Ovary (tissue), 9 donors: ENCODE data around the gene TMPRSS12. TPM values are rescaled to one million over a fixed set of nuclear protein-coding genes. Genes with fewer than 3 reads are reported as not detected.

Experiments
- DNase-seq, 5 donors: peaks; one replicate each; pipeline ENCODE4 v3.0.0-alpha.2; 2019 to 2020
- H3K27ac ChIP-seq, 2 donors: fragments of 200-600 bp; one replicate each; pipeline versions ENCODE4 v1.5.1 to v1.8.0; 2019 to 2022
- H3K27me3 ChIP-seq: fragments of 200-600 bp; one replicate; pipeline ENCODE4 v1.8.0; 2022
- H3K36me3 ChIP-seq: fragments of 200-600 bp; sonication (generic); one replicate; pipeline ENCODE4 v1.5.1; 2019
- H3K4me1 ChIP-seq: one replicate; pipeline ENCODE4 v1.8.1; 2013; ENCODE audit warnings: mild to moderate bottlenecking, moderate library complexity; ENCODE audit not compliant: insufficient read depth
- H3K4me3 ChIP-seq: fragments of 200-600 bp; sonication (generic); one replicate; pipeline ENCODE4 v1.5.1; 2017
- H3K9me3 ChIP-seq, 2 donors: fragments of 200-600 bp in 1 of 2; sonication (generic) in 1 of 2; one replicate each; pipeline versions ENCODE4 v1.5.1 to v1.8.1; 2013 to 2019; ENCODE audit warnings: mild to moderate bottlenecking in 1 of 2, moderate library complexity in 1 of 2
- EP300 ChIP-seq: sonication (generic); formaldehyde crosslinking; IDR thresholded peaks from one replicate; pipeline ENCODE4 v1.6.1; 2017; ENCODE audit warnings: antibody characterized with exemption
- POLR2A ChIP-seq: fragments of 450-650 bp; IDR thresholded peaks from one replicate; pipeline ENCODE4 v1.6.1; 2017; ENCODE audit warnings: antibody characterized with exemption, mild to moderate bottlenecking, moderate library complexity
- WGBS, 3 donors: extraction: QIAGEN DNeasy Blood & Tissue Kit in 1 of 3; methylation state at CpG; one replicate each; pipeline versions ENCODE4 v1.1.5 to v1.1.7; 2013 to 2017; 5-methylcytosine and 5-hydroxymethylcytosine counted together
- intact Hi-C, 4 donors: fragments of 100-400 bp; cut with DNase I; formaldehyde crosslinking; loops; one replicate each; pipeline versions ENCODE4 v1.11.0 to v1.15.1; 2022 to 2023
- polyA plus RNA-seq, 2 donors: library from polyadenylated mRNA; stranded (reverse); fragments of 200-250 nt in 1 of 2; fragments of 350-450 nt in 1 of 2; fragmentation: Illumina TruSeq in 1 of 2; extraction: RNeasy Lipid Tissue Mini Kit (QIAGEN cat#74804) in 1 of 2; gene quantifications; one replicate each; pipeline ENCODE4 v1.2.3, GENCODE V29; 2013 to 2014
- total RNA-seq, 7 donors: library from RNA; depleted of rRNA in 2 of 7; stranded (reverse); fragments of >200 nt in 2 of 7; fragmentation: NEBNext Ultra II Directional in 3 of 7; extraction: Animal tissue kit (Norgen Biotek cat#: 25700) in 3 of 7; gene quantifications; one replicate each; pipeline versions ENCODE4 v1.1.0 to v1.2.4, GENCODE V29; 2016 to 2023
- TF ChIP-seq, protein P1 (sequence below), 3 donors: fragments of 450-650 bp in 2 of 3; fragments of 200-600 bp in 1 of 3; IDR thresholded peaks; one replicate each; pipeline versions ENCODE4 v1.5.1 to v1.8.0; 2016 to 2022; ENCODE audit warnings: antibody characterized with exemption in 3 of 3, mild to moderate bottlenecking in 1 of 3
- donor health status: DM: no; HTN: no; CAD: no; lungs with moderate emphysema.
- donor health status: DM: no; HTN: no; CAD: no.
- donor health status: Bipolar disorder and iron deficiency.
- donor health status: DM: yes; HTN: yes; CAD: no.
- donor health status: DM: no; HTN: no; CAD: no.
- donor health status: DM: yes; HTN: yes; CAD: no.

The TMPRSS12 gene
- total and polyA plus RNA-seq, 9 donors: not detected

DNA sequence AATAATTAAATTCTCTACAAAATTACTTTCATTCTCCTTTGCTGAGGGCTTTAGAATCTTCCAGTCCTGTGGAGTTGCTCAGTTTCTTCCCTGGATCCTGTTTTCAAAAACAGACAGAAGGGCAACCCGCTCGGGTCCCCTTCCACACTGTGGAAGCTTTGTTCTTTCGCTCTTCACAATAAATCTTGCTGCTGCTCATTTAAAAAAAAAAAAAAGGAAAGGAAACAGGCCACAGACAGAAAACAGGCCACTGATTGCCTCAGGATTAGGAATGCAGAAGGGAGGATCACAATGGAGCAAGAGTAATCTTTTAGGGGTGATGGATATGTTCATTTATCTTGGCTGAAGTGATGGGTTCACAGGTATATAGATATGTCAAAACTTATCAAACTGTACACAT lies 80.1 kb downstream of the TMPRSS12 start:
- peaks cover 3% of the 10 kb centered on the region for H3K4me1 ChIP-seq
- H3K4me3 ChIP-seq: no peak overlapping the region
- intact Hi-C loops: loop anchor here in 2 of 4 donors (10.0 kb wide), 1 partner anchor 62 kb away; no protein-coding TSS in a partner anchor
- H3K27me3 ChIP-seq: no peaks in the 10 kb centered on the region
- WGBS, 3 donors: 2 to 5% (median 5%) methylated on average over 3 of the region's 3 CpGs
- no peaks in the 10 kb centered on the region for H3K36me3 ChIP-seq
- H3K27ac ChIP-seq: peak overlapping the region in 1 of 2 donors; percentile 87
- H3K9me3 ChIP-seq: no peaks in the 10 kb centered on the region
- TF ChIP-seq POLR2A: no peak
- TF ChIP-seq EP300: no peak
- TF ChIP-seq, protein P1, sequence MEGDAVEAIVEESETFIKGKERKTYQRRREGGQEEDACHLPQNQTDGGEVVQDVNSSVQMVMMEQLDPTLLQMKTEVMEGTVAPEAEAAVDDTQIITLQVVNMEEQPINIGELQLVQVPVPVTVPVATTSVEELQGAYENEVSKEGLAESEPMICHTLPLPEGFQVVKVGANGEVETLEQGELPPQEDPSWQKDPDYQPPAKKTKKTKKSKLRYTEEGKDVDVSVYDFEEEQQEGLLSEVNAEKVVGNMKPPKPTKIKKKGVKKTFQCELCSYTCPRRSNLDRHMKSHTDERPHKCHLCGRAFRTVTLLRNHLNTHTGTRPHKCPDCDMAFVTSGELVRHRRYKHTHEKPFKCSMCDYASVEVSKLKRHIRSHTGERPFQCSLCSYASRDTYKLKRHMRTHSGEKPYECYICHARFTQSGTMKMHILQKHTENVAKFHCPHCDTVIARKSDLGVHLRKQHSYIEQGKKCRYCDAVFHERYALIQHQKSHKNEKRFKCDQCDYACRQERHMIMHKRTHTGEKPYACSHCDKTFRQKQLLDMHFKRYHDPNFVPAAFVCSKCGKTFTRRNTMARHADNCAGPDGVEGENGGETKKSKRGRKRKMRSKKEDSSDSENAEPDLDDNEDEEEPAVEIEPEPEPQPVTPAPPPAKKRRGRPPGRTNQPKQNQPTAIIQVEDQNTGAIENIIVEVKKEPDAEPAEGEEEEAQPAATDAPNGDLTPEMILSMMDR (IDR thresholded peaks at IDR 0.05): no peak
- DNase-seq: peak in 2 of 5 donors; percentile 39 to 43

DNA sequence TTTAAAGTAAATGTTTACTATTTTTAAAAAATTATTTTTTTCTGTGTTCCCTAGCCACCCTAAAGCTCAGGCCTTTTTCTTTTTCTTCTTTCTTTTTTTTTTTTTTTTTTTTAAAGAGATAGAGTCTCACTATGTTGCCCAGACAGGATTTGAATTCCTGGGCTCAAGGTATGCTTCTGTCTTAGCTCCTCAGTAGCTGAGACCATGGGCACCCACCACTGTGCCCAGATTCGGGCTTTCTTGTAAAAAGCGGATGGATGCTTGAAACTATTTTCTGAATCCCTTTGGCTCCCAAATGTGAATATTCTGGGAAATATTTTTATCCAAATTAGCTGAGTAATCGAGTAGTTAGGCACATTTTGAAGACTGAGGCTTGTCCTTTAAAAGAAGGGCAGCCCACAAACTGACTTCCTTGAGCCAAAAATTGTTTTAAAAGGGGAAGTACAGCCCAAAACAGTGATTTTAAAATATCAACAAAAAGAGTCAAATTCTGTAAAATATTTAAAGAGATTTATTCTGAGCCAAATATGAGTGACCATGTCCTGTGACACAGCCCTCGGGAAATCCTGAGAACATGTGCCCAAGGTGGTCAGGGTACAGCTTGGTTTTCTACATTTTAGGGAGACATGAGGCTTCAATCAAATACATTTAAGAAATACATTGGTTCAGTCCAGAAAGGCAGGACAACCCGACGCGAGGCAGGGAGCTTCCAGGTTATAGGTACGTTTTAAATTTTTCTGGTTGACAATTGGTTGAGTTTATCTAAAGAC lies 80.8 kb downstream of the TMPRSS12 start:
- no peaks in the 10 kb centered on the region for H3K27me3 ChIP-seq
- DNase-seq: no peak
- H3K27ac ChIP-seq: peak overlapping the region; percentile 35 to 87
- intact Hi-C loops: loop anchor here in 2 of 4 donors (10.0 kb wide), 1 partner anchor 61 kb away; no protein-coding TSS in a partner anchor
- peaks cover 6% of the 10 kb centered on the region for H3K4me1 ChIP-seq
- peak overlapping the region; percentile 69 for H3K4me3 ChIP-seq
- WGBS, 3 donors: 2 to 7% (median 6%) methylated on average over 8 of the region's 8 CpGs
- TF ChIP-seq, protein P1 (IDR thresholded peaks at IDR 0.05): no peak
- TF ChIP-seq POLR2A: no peak
- no peaks in the 10 kb centered on the region for H3K9me3 ChIP-seq
- no peaks in the 10 kb centered on the region for H3K36me3 ChIP-seq

DNA sequence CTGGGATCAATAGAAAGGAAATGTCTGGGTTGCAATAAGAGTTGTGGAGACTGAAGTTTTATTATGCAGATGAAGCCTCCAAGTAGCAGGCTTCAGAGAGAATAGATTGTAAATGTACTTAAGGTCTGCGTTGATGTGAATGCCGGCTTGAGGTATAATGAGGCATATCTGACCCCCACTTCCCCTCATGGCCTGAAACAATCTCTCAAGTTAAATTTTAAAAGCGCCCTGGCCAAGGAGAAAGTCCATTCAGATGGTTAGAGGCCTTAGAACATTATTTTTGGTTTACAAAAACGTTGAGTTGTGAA lies 81.4 kb downstream of the TMPRSS12 start:
- 0 to 1% (median 1%) methylated on average over 4 of the region's 4 CpGs for WGBS, 3 donors
- H3K36me3 ChIP-seq: no peaks in the 10 kb centered on the region
- H3K27ac ChIP-seq: peak overlapping the region; percentile 35 to 87
- H3K9me3 ChIP-seq: no peaks in the 10 kb centered on the region
- TF ChIP-seq, protein P1 (IDR thresholded peaks at IDR 0.05): no peak
- no peak for TF ChIP-seq EP300
- TF ChIP-seq POLR2A: no peak
- DNase-seq: no peak
- intact Hi-C loops: loop anchor here in 2 of 4 donors (10.0 kb wide), 1 partner anchor 61 kb away; no protein-coding TSS in a partner anchor
- peak overlapping the region; percentile 69 for H3K4me3 ChIP-seq
- no peaks in the 10 kb centered on the region for H3K27me3 ChIP-seq
- H3K4me1 ChIP-seq: peaks cover 9% of the 10 kb centered on the region

DNA sequence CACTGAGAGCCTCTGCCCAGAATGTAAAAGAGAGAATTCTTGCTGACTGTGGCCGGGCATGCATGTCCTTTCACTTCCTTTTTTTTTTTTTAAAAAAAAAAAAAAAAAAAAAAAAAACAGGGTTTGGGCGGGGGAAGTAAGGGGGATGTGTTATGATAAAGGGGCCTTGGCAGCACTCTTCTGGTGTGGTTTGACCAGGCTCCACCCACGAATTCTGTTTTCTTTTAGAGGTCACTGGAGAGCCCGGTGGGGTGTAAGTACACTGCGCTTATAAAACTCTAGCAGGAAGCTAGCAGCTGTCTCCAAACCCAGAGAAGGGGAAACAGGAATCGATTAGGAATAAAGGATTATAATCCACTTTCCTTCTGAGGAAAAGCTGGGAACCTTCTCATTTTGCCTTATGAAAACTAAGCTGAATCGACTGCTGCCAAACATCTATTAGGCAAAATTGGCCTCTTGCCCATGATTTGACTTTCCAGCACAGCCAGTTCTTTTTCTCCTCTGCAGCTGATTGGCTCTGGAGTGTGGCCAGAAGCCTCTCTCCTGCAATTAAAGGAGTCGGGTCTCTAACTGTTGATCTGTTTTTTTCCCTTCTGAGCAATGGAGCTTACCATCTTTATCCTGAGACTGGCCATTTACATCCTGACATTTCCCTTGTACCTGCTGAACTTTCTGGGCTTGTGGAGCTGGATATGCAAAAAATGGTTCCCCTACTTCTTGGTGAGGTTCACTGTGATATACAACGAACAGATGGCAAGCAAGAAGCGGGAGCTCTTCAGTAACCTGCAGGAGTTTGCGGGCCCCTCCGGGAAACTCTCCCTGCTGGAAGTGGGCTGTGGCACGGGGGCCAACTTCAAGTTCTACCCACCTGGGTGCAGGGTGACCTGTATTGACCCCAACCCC lies 82.0 kb downstream of the TMPRSS12 start:
- peak; percentile 85 to 95 (median 91) for DNase-seq
- peaks cover 9% of the 10 kb centered on the region for H3K4me1 ChIP-seq
- WGBS, 3 donors: 0 to 1% (median 1%) methylated on average over 13 of the region's 13 CpGs
- intact Hi-C loops: loop anchor here in 2 of 4 donors (10.0 kb wide), 1 partner anchor 60 kb away; no protein-coding TSS in a partner anchor
- H3K27me3 ChIP-seq: no peaks in the 10 kb centered on the region
- H3K9me3 ChIP-seq: no peaks in the 10 kb centered on the region
- peak overlapping the region; percentile 35 to 87 for H3K27ac ChIP-seq
- H3K4me3 ChIP-seq: peak overlapping the region; percentile 69
- no peak for TF ChIP-seq POLR2A
- TF ChIP-seq, protein P1 (IDR thresholded peaks at IDR 0.05): no peak
- no peak for TF ChIP-seq EP300
- no peaks in the 10 kb centered on the region for H3K36me3 ChIP-seq
